ENCODE data around the gene CHST1.

CHST1 gene

GRCh38 chr11:45674481-45675190 lies 9.2 kb upstream of the CHST1 start:
- no peak for DNase-seq

- DNase-seq = no peak
Measured at GRCh38 chr11:45673441-45673840, 8.0 kb upstream of the CHST1 start.

- no peak for DNase-seq
Measured at GRCh38 chr11:45672593-45672992, 7.2 kb upstream of the CHST1 start.

- DNase-seq = no peak
Measured at GRCh38 chr11:45671246-45672171, 6.1 kb upstream of the CHST1 start.

- no peak for DNase-seq
Measured at GRCh38 chr11:45670386-45671135, 5.1 kb upstream of the CHST1 start.

GRCh38 chr11:45669956-45670355 lies 4.5 kb upstream of the CHST1 start:
- DNase-seq = no peak

- DNase-seq = no peak
Measured at GRCh38 chr11:45669146-45669545, 3.7 kb upstream of the CHST1 start.

GRCh38 chr11:45667929-45668680 lies 2.7 kb upstream of the CHST1 start:
- no peak for DNase-seq

GRCh38 chr11:45666648-45667642 lies 1.5 kb upstream of the CHST1 start:
- no peak for DNase-seq

- DNase-seq = no peak
Measured at GRCh38 chr11:45665933-45666647, 668 bp upstream of the CHST1 start.

- DNase-seq = no peak
Measured at GRCh38 chr11:45664376-45665205, 831 bp downstream of the CHST1 start.

- no peak for DNase-seq
Measured at GRCh38 chr11:45663486-45664375, 1.7 kb downstream of the CHST1 start.

GRCh38 chr11:45662665-45663485 lies 2.5 kb downstream of the CHST1 start:
- no peak for DNase-seq

- DNase-seq = no peak
Measured at GRCh38 chr11:45662096-45662664, 3.2 kb downstream of the CHST1 start.

GRCh38 chr11:45661439-45662055 lies 3.9 kb downstream of the CHST1 start:
- DNase-seq = no peak

GRCh38 chr11:45660729-45661438 lies 4.5 kb downstream of the CHST1 start:
- no peak for DNase-seq

Measured in NCI-H510A treated with DMSO at 0.1 percent for 48 hours (cell line).